Measurements from ENCODE around the gene DSC3. TPM values are rescaled to one million over a fixed set of nuclear protein-coding genes. Genes with fewer than 3 reads are reported as not detected.
"Not testable (repeated sequence)": the region's sequence is repeated elsewhere in the genome, so short reads cannot be mapped to it uniquely, and the experiment has no call there.

DSC3 gene
- total RNA-seq, 2 donors from 2014 or later = 13.5 to 32.1 TPM

- H3K27ac ChIP-seq = peak overlapping the region; percentile 65 to 73
- H3K4me3 ChIP-seq = peak overlapping the region; percentile 33 to 40
- H3K27me3 ChIP-seq (replicated peaks; ENCODE audit: insufficient read depth) = no peaks in the 10 kb centered on the region
- 1% methylated on average over 52 of the region's 52 CpGs for WGBS
- intact Hi-C loops (cut with DNase I) = loop anchor here (10.0 kb wide), 1 partner anchor 63 kb away; the partner anchor contains the start of gene DSC2
- peak; percentile 14 for DNase-seq (ENCODE audit: low spot score)
- H3K9me3 ChIP-seq = no peaks in the 10 kb centered on the region
- TF ChIP-seq, protein P1, sequence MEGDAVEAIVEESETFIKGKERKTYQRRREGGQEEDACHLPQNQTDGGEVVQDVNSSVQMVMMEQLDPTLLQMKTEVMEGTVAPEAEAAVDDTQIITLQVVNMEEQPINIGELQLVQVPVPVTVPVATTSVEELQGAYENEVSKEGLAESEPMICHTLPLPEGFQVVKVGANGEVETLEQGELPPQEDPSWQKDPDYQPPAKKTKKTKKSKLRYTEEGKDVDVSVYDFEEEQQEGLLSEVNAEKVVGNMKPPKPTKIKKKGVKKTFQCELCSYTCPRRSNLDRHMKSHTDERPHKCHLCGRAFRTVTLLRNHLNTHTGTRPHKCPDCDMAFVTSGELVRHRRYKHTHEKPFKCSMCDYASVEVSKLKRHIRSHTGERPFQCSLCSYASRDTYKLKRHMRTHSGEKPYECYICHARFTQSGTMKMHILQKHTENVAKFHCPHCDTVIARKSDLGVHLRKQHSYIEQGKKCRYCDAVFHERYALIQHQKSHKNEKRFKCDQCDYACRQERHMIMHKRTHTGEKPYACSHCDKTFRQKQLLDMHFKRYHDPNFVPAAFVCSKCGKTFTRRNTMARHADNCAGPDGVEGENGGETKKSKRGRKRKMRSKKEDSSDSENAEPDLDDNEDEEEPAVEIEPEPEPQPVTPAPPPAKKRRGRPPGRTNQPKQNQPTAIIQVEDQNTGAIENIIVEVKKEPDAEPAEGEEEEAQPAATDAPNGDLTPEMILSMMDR (IDR thresholded peaks at IDR 0.05) = no peak
- TF ChIP-seq POLR2A (IDR thresholded peaks at IDR 0.05) = no peak
- no peak for TF ChIP-seq POLR2AphosphoS5 (IDR thresholded peaks at IDR 0.05)
- H3K4me1 ChIP-seq (replicated peaks) = no peaks in the 10 kb centered on the region
- H3K36me3 ChIP-seq = no peaks in the 10 kb centered on the region
Observed at GRCh38 chr18:31041271-31042083, 1.1 kb downstream of the DSC3 start.

GRCh38 chr18:31040686-31041270, 1.8 kb downstream of the DSC3 start:
- Histone ChIP-seq H3K27ac (peak overlapping the region; percentile 65 to 73), H3K4me3 (peak overlapping the region; percentile 33 to 40), H3K9me3 (no peaks in the 10 kb centered on the region), H3K36me3 (no peaks in the 10 kb centered on the region), H3K4me1 (replicated peaks) (no peaks in the 10 kb centered on the region), H3K27me3 (replicated peaks; ENCODE audit: insufficient read depth) (no peaks in the 10 kb centered on the region)
- 4% methylated on average over 18 of the region's 18 CpGs for WGBS
- DNase-seq (ENCODE audit: low spot score) = peak; percentile 49
- TF ChIP-seq POLR2A (IDR thresholded peaks at IDR 0.05) (no peak), POLR2AphosphoS5 (IDR thresholded peaks at IDR 0.05) (no peak)
- TF ChIP-seq, protein P1 (IDR thresholded peaks at IDR 0.05) = no peak
- intact Hi-C loops (cut with DNase I) = loop anchor here (10.0 kb wide), 1 partner anchor 64 kb away; the partner anchor contains the start of gene DSC2

DNA sequence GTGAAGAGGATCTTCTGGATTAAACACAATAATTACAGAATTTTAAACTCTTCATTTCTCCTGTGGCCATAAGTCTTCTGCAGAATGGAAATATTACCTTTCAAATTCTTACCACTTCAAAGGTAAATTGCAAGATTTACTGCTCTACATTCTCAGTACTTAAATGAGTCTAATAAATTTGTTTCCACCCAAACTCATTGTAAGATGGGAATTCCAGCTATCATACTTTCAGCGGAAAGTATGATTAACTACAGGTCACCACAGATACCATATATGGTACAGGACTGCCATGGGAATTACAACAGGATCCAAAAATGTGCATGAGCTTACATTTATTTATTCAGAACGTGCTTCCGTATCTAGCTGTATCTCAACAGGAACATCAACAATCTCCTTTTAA, 3.1 kb downstream of the DSC3 start:
- no peak overlapping the region for H3K4me3 ChIP-seq
- no peak overlapping the region for H3K27ac ChIP-seq
- H3K4me1 ChIP-seq (replicated peaks) = no peaks in the 10 kb centered on the region
- intact Hi-C loops (cut with DNase I) = no loop called here
- TF ChIP-seq POLR2AphosphoS5 (IDR thresholded peaks at IDR 0.05) (no peak), POLR2A (IDR thresholded peaks at IDR 0.05) (no peak)
- TF ChIP-seq, protein P1 (IDR thresholded peaks at IDR 0.05) = no peak
- no peak for DNase-seq (ENCODE audit: low spot score)
- 61% methylated on average over 3 of the region's 3 CpGs for WGBS
- H3K9me3 ChIP-seq = no peaks in the 10 kb centered on the region
- H3K27me3 ChIP-seq (replicated peaks; ENCODE audit: insufficient read depth) = no peaks in the 10 kb centered on the region
- no peaks in the 10 kb centered on the region for H3K36me3 ChIP-seq

- H3K27ac ChIP-seq; DNase-seq (ENCODE audit: low spot score); H3K9me3 ChIP-seq; H3K27me3 ChIP-seq (replicated peaks; ENCODE audit: insufficient read depth); H3K4me1 ChIP-seq (replicated peaks); H3K36me3 ChIP-seq; H3K4me3 ChIP-seq; intact Hi-C loops (cut with DNase I): not testable (repeated sequence)
- 98% methylated on average over 5 of the region's 5 CpGs for WGBS
Observed at GRCh38 chr18:31037686-31038085, 4.9 kb downstream of the DSC3 start.

DNA sequence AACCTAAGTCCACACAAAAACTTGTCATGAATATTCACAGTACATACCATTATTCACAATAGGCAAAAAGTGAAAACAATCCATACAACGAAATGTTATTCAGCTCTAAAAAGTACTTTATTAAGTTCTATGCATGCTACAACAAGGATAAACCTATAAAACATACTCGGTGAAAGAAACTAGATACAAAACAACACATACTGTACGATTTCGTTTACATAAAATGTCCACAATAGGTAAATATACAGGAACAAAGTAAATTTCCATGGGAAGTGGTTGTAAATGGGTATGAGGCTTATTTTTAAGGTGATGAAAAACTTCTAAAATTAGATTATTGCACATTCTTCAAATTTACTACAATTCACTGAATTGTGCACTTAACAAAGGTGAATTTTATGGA, 8.0 kb downstream of the DSC3 start:
- no peak for DNase-seq (ENCODE audit: low spot score)
- WGBS = 35% methylated on average over 4 of the region's 4 CpGs
- no peaks in the 10 kb centered on the region for H3K27me3 ChIP-seq (replicated peaks; ENCODE audit: insufficient read depth)
- H3K9me3 ChIP-seq = no peaks in the 10 kb centered on the region
- intact Hi-C loops (cut with DNase I) = no loop called here
- no peaks in the 10 kb centered on the region for H3K4me1 ChIP-seq (replicated peaks)
- H3K27ac ChIP-seq = no peak overlapping the region
- no peak overlapping the region for H3K4me3 ChIP-seq
- TF ChIP-seq POLR2AphosphoS5 (IDR thresholded peaks at IDR 0.05) (peak; percentile 57), POLR2A (IDR thresholded peaks at IDR 0.05) (no peak)
- TF ChIP-seq, protein P1 (IDR thresholded peaks at IDR 0.05) = no peak
- H3K36me3 ChIP-seq = no peaks in the 10 kb centered on the region
